ENCODE results near the gene PPDPF. TPM values are rescaled to one million over a fixed set of nuclear protein-coding genes. Genes with fewer than 3 reads are reported as not detected.

The PPDPF gene
- polyA plus RNA-seq, 1 donor (not counting 4 experiments of a cell fraction or from before 2014, with no cell fraction given): 8.8 TPM

- Histone ChIP-seq H4K20me1 (ENCODE audit: control insufficient read depth, extremely low read depth, insufficient read depth, low read length) (no peaks in the 10 kb centered on the region), H2AFZ (ENCODE audit: control insufficient read depth, low read length) (no peak overlapping the region), H3K79me2 (ENCODE audit: control insufficient read depth, insufficient read depth, low read length) (no peaks in the 10 kb centered on the region), H3K4me3 (ENCODE audit: control insufficient read depth in 2 of 3, extremely low read depth in 1 of 3, insufficient read depth in 2 of 3, low read depth in 1 of 3, low read length in 3 of 3) (no peak overlapping the region), H3K4me2 (ENCODE audit: control insufficient read depth, extremely low read depth, insufficient read depth, low read depth, low read length) (no peak overlapping the region), H3K9ac (ENCODE audit: control insufficient read depth, extremely low read depth, insufficient read depth, low read length) (no peak overlapping the region), H3K27me3 (ENCODE audit: control insufficient read depth, extremely low read depth, insufficient read depth, low read length) (no peaks in the 10 kb centered on the region), H3K4me1 (ENCODE audit: control insufficient read depth, extremely low read depth, insufficient read depth, low read length) (peaks cover 16% of the 10 kb centered on the region), H3K9me1 (ENCODE audit: control insufficient read depth, extremely low read depth, insufficient read depth, low read length) (no peaks in the 10 kb centered on the region), H3K9me3 (ENCODE audit: control insufficient read depth, low read depth, low read length) (no peaks in the 10 kb centered on the region), H3K36me3 (ENCODE audit: control insufficient read depth in 2 of 2, extremely low read depth in 1 of 2, insufficient read depth in 2 of 2, low read length in 2 of 2) (peaks cover 13 to 14% of the 10 kb centered on the region in 2 experiments), H3K27ac (ENCODE audit: control insufficient read depth, insufficient read depth, low read length) (no peak overlapping the region)
- FAIRE-seq (no peak), DNase-seq (ENCODE audit: low read depth, low spot score) (no peak)
- dilution Hi-C loops (cut with MboI; ENCODE audit: extremely low pct_ligation_motif_present, low sequenced_read_pairs): no loop called here
- TF ChIP-seq, protein P1, sequence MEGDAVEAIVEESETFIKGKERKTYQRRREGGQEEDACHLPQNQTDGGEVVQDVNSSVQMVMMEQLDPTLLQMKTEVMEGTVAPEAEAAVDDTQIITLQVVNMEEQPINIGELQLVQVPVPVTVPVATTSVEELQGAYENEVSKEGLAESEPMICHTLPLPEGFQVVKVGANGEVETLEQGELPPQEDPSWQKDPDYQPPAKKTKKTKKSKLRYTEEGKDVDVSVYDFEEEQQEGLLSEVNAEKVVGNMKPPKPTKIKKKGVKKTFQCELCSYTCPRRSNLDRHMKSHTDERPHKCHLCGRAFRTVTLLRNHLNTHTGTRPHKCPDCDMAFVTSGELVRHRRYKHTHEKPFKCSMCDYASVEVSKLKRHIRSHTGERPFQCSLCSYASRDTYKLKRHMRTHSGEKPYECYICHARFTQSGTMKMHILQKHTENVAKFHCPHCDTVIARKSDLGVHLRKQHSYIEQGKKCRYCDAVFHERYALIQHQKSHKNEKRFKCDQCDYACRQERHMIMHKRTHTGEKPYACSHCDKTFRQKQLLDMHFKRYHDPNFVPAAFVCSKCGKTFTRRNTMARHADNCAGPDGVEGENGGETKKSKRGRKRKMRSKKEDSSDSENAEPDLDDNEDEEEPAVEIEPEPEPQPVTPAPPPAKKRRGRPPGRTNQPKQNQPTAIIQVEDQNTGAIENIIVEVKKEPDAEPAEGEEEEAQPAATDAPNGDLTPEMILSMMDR (optimal IDR thresholded peaks at IDR 0.05 in 1 of 3, IDR thresholded peaks at IDR 0.05 in 1 of 3, conservative IDR thresholded peaks at IDR 0.05 in 1 of 3; ENCODE audit: extremely low read depth in 1 of 3, insufficient read depth in 2 of 3, low read length in 3 of 3): no peak
- no peak for TF ChIP-seq EZH2 (IDR thresholded peaks at IDR 0.05; ENCODE audit: low read length)
These were observed 35.3 kb downstream of the PPDPF start for GRCh38 chr20:63555661-63556381.

DNA sequence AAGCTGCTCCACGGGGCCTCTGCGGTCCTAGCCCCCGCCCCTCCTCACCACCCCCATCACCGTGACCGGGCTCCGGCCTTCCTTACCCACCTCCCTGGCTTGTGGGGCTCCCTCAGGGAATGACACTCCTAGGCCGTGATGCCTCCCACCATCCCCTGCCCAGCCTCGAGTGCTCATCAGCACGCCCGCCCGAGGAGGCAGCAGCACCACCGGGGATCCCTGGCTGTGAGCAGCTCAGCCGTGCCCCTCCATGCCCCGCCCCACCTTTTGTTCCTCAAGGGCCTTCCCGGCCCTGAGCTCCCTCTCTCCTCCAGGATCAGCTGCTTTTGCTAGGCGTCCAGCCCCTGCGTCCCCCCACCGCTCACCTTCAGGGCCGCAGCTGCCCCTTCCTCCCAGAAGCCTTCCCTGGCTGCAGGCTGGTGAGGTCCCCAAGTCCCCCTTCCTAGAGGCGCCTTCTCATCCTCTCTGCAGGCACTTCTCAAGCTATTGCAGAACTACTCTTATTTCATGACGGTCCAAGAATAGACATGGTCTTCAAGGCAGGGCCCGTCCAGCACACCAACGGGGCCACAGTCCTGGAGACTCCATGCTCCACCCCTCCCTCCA lies 36.4 kb downstream of the PPDPF start:
- FAIRE-seq: no peak
- Histone ChIP-seq H3K4me3 (ENCODE audit: control insufficient read depth in 2 of 3, extremely low read depth in 1 of 3, insufficient read depth in 2 of 3, low read depth in 1 of 3, low read length in 3 of 3) (no peak overlapping the region), H3K9me1 (ENCODE audit: control insufficient read depth, extremely low read depth, insufficient read depth, low read length) (no peaks in the 10 kb centered on the region), H3K4me2 (ENCODE audit: control insufficient read depth, extremely low read depth, insufficient read depth, low read depth, low read length) (no peak overlapping the region), H3K9ac (ENCODE audit: control insufficient read depth, extremely low read depth, insufficient read depth, low read length) (no peak overlapping the region), H3K27me3 (ENCODE audit: control insufficient read depth, extremely low read depth, insufficient read depth, low read length) (no peaks in the 10 kb centered on the region), H3K79me2 (ENCODE audit: control insufficient read depth, insufficient read depth, low read length) (no peaks in the 10 kb centered on the region), H3K36me3 (ENCODE audit: control insufficient read depth in 2 of 2, extremely low read depth in 1 of 2, insufficient read depth in 2 of 2, low read length in 2 of 2) (peaks cover 21 to 23% of the 10 kb centered on the region in 2 experiments), H3K27ac (ENCODE audit: control insufficient read depth, insufficient read depth, low read length) (no peak overlapping the region), H2AFZ (ENCODE audit: control insufficient read depth, low read length) (no peak overlapping the region), H4K20me1 (ENCODE audit: control insufficient read depth, extremely low read depth, insufficient read depth, low read length) (no peaks in the 10 kb centered on the region), H3K9me3 (ENCODE audit: control insufficient read depth, low read depth, low read length) (no peaks in the 10 kb centered on the region), H3K4me1 (ENCODE audit: control insufficient read depth, extremely low read depth, insufficient read depth, low read length) (peaks cover 16% of the 10 kb centered on the region)
- DNase-seq (ENCODE audit: low read depth, low spot score): no peak
- dilution Hi-C loops (cut with MboI; ENCODE audit: extremely low pct_ligation_motif_present, low sequenced_read_pairs): no loop called here
- no peak for TF ChIP-seq EZH2 (IDR thresholded peaks at IDR 0.05; ENCODE audit: low read length)
- TF ChIP-seq, protein P1 (optimal IDR thresholded peaks at IDR 0.05 in 1 of 3, IDR thresholded peaks at IDR 0.05 in 1 of 3, conservative IDR thresholded peaks at IDR 0.05 in 1 of 3; ENCODE audit: extremely low read depth in 1 of 3, insufficient read depth in 2 of 3, low read length in 3 of 3): no peak
